Liver (tissue), 9 donors: ENCODE results near the gene CCP110. TPM values are rescaled to one million over a fixed set of nuclear protein-coding genes. Genes with fewer than 3 reads are reported as not detected.
"Not testable (repeated sequence)": the region's sequence is repeated elsewhere in the genome, so short reads cannot be mapped to it uniquely, and the experiment has no call there.

ENCODE experiments used
- DNase-seq: peaks from one replicate; pipeline ENCODE4 v3.0.0-alpha.2; 2017; ENCODE audit warnings: low spot score
- H3K27ac ChIP-seq, 2 donors: one replicate each; pipeline ENCODE4 v1.7.0; 2013; ENCODE audit warnings: inconsistent platforms in 2 of 2, low read length in 2 of 2, control low read depth in 1 of 2, low read depth in 1 of 2, mild to moderate bottlenecking in 1 of 2
- H3K27me3 ChIP-seq, 4 donors: one replicate each; pipeline versions ENCODE4 v1.6.1 to v1.7.0; 2013; ENCODE audit warnings: low read length in 3 of 4, inconsistent platforms in 1 of 4, mild to moderate bottlenecking in 1 of 4, moderate library complexity in 1 of 4; ENCODE audit not compliant: control insufficient read depth in 4 of 4, insufficient read depth in 4 of 4
- H3K36me3 ChIP-seq, 4 donors: one replicate each; pipeline versions ENCODE4 v1.6.1 to v1.7.0; 2013; ENCODE audit warnings: low read length in 3 of 4, mild to moderate bottlenecking in 3 of 4, low read depth in 1 of 4, moderate library complexity in 1 of 4; ENCODE audit not compliant: control insufficient read depth in 4 of 4, insufficient read depth in 3 of 4
- H3K4me1 ChIP-seq, 4 donors: one replicate each; pipeline versions ENCODE4 v1.6.1 to v1.7.0; 2013; ENCODE audit warnings: low read length in 3 of 4, mild to moderate bottlenecking in 3 of 4, moderate library complexity in 1 of 4; ENCODE audit not compliant: control insufficient read depth in 4 of 4, insufficient read depth in 4 of 4
- H3K4me3 ChIP-seq, 3 donors: one replicate each; pipeline versions ENCODE4 v1.6.1 to v1.7.0; 2013; ENCODE audit warnings: low read length in 3 of 3, control low read depth in 1 of 3, low read depth in 1 of 3, mild to moderate bottlenecking in 1 of 3
- H3K9ac ChIP-seq, 2 donors: one replicate each; pipeline ENCODE4 v1.7.0; 2013; ENCODE audit warnings: low read length in 2 of 2, mild to moderate bottlenecking in 2 of 2, moderate library complexity in 2 of 2, control low read depth in 1 of 2, low read depth in 1 of 2
- H3K9me3 ChIP-seq, 4 donors: one replicate each; pipeline versions ENCODE4 v1.6.1 to v1.7.0; 2013; ENCODE audit warnings: low read length in 3 of 4; ENCODE audit not compliant: control insufficient read depth in 4 of 4
- ATF3 ChIP-seq: IDR thresholded peaks from 2 replicates; pipeline ENCODE4 v1.6.1; 2016; ENCODE audit warnings: antibody characterized with exemption
- CTCF ChIP-seq: fragments of 150-350 bp; IDR thresholded peaks from 2 replicates; pipeline ENCODE4 v1.5.1; 2017; ENCODE audit warnings: improper control_type of control experiment, low read depth, low read length; ENCODE audit not compliant: missing input control
- EGR1 ChIP-seq, 2 donors: IDR thresholded peaks; 2 replicates each; pipeline ENCODE4 v1.6.1; 2016 to 2018; ENCODE audit warnings: antibody characterized with exemption in 2 of 2, low read depth in 2 of 2
- FOXA1 ChIP-seq: IDR thresholded peaks from 2 replicates; pipeline ENCODE4 v1.6.1; 2016; ENCODE audit warnings: antibody characterized with exemption
- FOXA2 ChIP-seq: IDR thresholded peaks from 2 replicates; pipeline ENCODE4 v1.6.1; 2016; ENCODE audit warnings: antibody characterized with exemption
- GABPA ChIP-seq, 2 donors: IDR thresholded peaks in 1 of 2; conservative IDR thresholded peaks in 1 of 2; 2 replicates each; pipeline ENCODE4 v1.6.1; 2016; ENCODE audit warnings: antibody characterized with exemption in 2 of 2, mild to moderate bottlenecking in 1 of 2, moderate library complexity in 1 of 2
- HNF4A ChIP-seq, 2 donors: conservative IDR thresholded peaks; 2 replicates each; pipeline ENCODE4 v1.6.1; 2016; ENCODE audit warnings: antibody characterized with exemption in 2 of 2, mild to moderate bottlenecking in 2 of 2
- HNF4G ChIP-seq: IDR thresholded peaks from 2 replicates; pipeline ENCODE4 v1.6.1; 2016; ENCODE audit warnings: antibody characterized with exemption
- JUND ChIP-seq, 2 donors: IDR thresholded peaks; 2 replicates each; pipeline ENCODE4 v1.6.1; 2016; ENCODE audit warnings: antibody characterized with exemption in 2 of 2
- MAX ChIP-seq: IDR thresholded peaks from 2 replicates; pipeline ENCODE4 v1.6.1; 2016; ENCODE audit warnings: antibody characterized with exemption
- NR2F2 ChIP-seq: IDR thresholded peaks from 2 replicates; pipeline ENCODE4 v1.6.1; 2016; ENCODE audit warnings: antibody characterized with exemption
- RAD21 ChIP-seq, 2 donors: IDR thresholded peaks; 2 replicates each; pipeline ENCODE4 v1.6.1; 2016; ENCODE audit warnings: antibody characterized with exemption in 2 of 2, mild to moderate bottlenecking in 2 of 2
- REST ChIP-seq: IDR thresholded peaks from 2 replicates; pipeline ENCODE4 v1.6.1; 2016; ENCODE audit warnings: antibody characterized with exemption, mild to moderate bottlenecking
- RXRA ChIP-seq, 2 donors: IDR thresholded peaks; 2 replicates each; pipeline ENCODE4 v1.6.1; 2017 to 2018; ENCODE audit warnings: antibody characterized with exemption in 2 of 2, mild to moderate bottlenecking in 1 of 2
- SP1 ChIP-seq: IDR thresholded peaks from 2 replicates; pipeline ENCODE4 v1.6.1; 2018; ENCODE audit warnings: antibody characterized with exemption, mild to moderate bottlenecking
- TAF1 ChIP-seq: conservative IDR thresholded peaks from 2 replicates; pipeline ENCODE4 v1.6.1; 2016; ENCODE audit warnings: antibody characterized with exemption, mild to moderate bottlenecking
- YY1 ChIP-seq: IDR thresholded peaks from 2 replicates; pipeline ENCODE4 v1.6.1; 2016; ENCODE audit warnings: antibody characterized with exemption, mild to moderate bottlenecking
- ZBTB33 ChIP-seq: IDR thresholded peaks from 2 replicates; pipeline ENCODE4 v1.6.1; 2016; ENCODE audit warnings: antibody characterized with exemption
- WGBS: extraction: QIAGEN DNeasy Blood & Tissue Kit; methylation state at CpG from one replicate; pipeline ENCODE4 v1.1.7; 2013; 5-methylcytosine and 5-hydroxymethylcytosine counted together
- polyA plus RNA-seq, 2 donors: library from polyadenylated mRNA; stranded (reverse) in 1 of 2; unstranded in 1 of 2; fragments of 200-250 nt in 1 of 2; fragments of >200 nt in 1 of 2; fragmentation: Nextera tagmentation in 1 of 2; extraction: Ambion mirVana in 1 of 2; gene quantifications; one replicate each; pipeline versions ENCODE4 v1.2.1 to v1.2.3, GENCODE V29; 2013 to 2015
- total RNA-seq, 2 donors: library from RNA; depleted of rRNA; stranded (reverse); fragments of >200 nt; gene quantifications; one replicate each; pipeline ENCODE4 v1.2.3, GENCODE V29; 2014
- donor health status: healthy.
- donor health status: healthy.
- donor health status: healthy.
- donor health status: healthy.
- donor health status: healthy.

Gene CCP110
- total and polyA plus RNA-seq, 4 donors = 1.8 to 25.0 (median 5.5) TPM

GRCh38 chr16:19540241-19540970, 16.7 kb downstream of the CCP110 start (continued):
- TF ChIP-seq FOXA2 (no peak), GABPA (IDR thresholded peaks at IDR 0.05 in 1 of 2, conservative IDR thresholded peaks at IDR 0.05 in 1 of 2) (no peak), TAF1 (no peak), JUND (IDR thresholded peaks at IDR 0.05) (no peak), RAD21 (IDR thresholded peaks at IDR 0.05) (no peak), HNF4G (no peak)

GRCh38 chr16:19542138-19542821, 18.5 kb downstream of the CCP110 start:
- no peak for DNase-seq
- H3K27ac ChIP-seq = peak overlapping the region; percentile 57 to 61
- no peaks in the 10 kb centered on the region for H3K27me3 ChIP-seq
- H3K9me3 ChIP-seq = no peaks in the 10 kb centered on the region
- H3K4me3 ChIP-seq = no peak overlapping the region
- 70% methylated on average over 3 of the region's 3 CpGs for WGBS
- no peak overlapping the region for H3K9ac ChIP-seq
- peaks cover 2 to 12% (median 4%) of the 10 kb centered on the region in 4 donors for H3K36me3 ChIP-seq
- peaks cover 0 to 11% (median 4%) of the 10 kb centered on the region in 4 donors for H3K4me1 ChIP-seq
- TF ChIP-seq EGR1 (IDR thresholded peaks at IDR 0.05; ENCODE audit: low read depth in 2 of 2) (no peak), ATF3 (no peak), SP1 (peak; percentile 39), HNF4G (no peak), RAD21 (IDR thresholded peaks at IDR 0.05) (peak in 1 of 2 donors; percentile 12), ZBTB33 (peak; percentile 27), HNF4A (conservative IDR thresholded peaks at IDR 0.05) (peak; percentile 45 to 72), FOXA2 (no peak), TAF1 (no peak), GABPA (IDR thresholded peaks at IDR 0.05 in 1 of 2, conservative IDR thresholded peaks at IDR 0.05 in 1 of 2) (no peak), CTCF (no peak), MAX (peak; percentile 62), RXRA (IDR thresholded peaks at IDR 0.05) (peak; percentile 21 to 80), NR2F2 (no peak), JUND (IDR thresholded peaks at IDR 0.05) (peak in 1 of 2 donors; percentile 78), YY1 (peak; percentile 49), REST (no peak), FOXA1 (peak; percentile 62)

GRCh38 chr16:19543278-19543996, 19.7 kb downstream of the CCP110 start:
- 83% methylated on average over 10 of the region's 10 CpGs for WGBS
- not testable (repeated sequence) for H3K9me3 ChIP-seq, H3K27ac ChIP-seq, H3K27me3 ChIP-seq, H3K9ac ChIP-seq, DNase-seq, H3K4me3 ChIP-seq
- Histone ChIP-seq H3K4me1 (peaks cover 0 to 11% (median 4%) of the 10 kb centered on the region in 4 donors), H3K36me3 (peaks cover 0 to 15% (median 7%) of the 10 kb centered on the region in 4 donors)
